GM12878 (cell line): ENCODE data around the gene PAX5. TPM values are rescaled to one million over a fixed set of nuclear protein-coding genes. Genes with fewer than 3 reads are reported as not detected.

Source experiments
- BRCA1 ChIP-seq: IDR thresholded peaks from 2 replicates; pipeline ENCODE4 v1.6.1; 2011; ENCODE audit warnings: low read depth, low read length, improper control_type of control experiment
- CBX5 ChIP-seq: sonication (generic); IDR thresholded peaks from 2 replicates; pipeline ENCODE4 v1.6.1; 2016; ENCODE audit warnings: low read depth, moderate library complexity, mild to moderate bottlenecking, inconsistent platforms
- CHD1 ChIP-seq: IDR thresholded peaks from 2 replicates; pipeline ENCODE4 v1.6.1; 2012; ENCODE audit warnings: low read depth, low read length, improper control_type of control experiment
- DPF2 ChIP-seq: fragments of 450-650 bp; IDR thresholded peaks from 2 replicates; pipeline ENCODE4 v1.6.1; 2017; ENCODE audit warnings: mild to moderate bottlenecking
- GATAD2B ChIP-seq: fragments of 450-650 bp; conservative IDR thresholded peaks from 2 replicates; pipeline ENCODE4 v1.6.1; 2017; ENCODE audit warnings: low read depth, mild to moderate bottlenecking, moderate library complexity
- IKZF2 ChIP-seq, 2 experiments: fragments of 450-650 bp; IDR thresholded peaks; 2 replicates each; pipeline ENCODE4 v1.6.1; 2017; ENCODE audit warnings: mild to moderate bottlenecking in 2 of 2, moderate library complexity in 2 of 2
- LARP7 ChIP-seq: fragments of 450-650 bp; IDR thresholded peaks from 2 replicates; pipeline ENCODE4 v1.6.1; 2017; ENCODE audit warnings: mild to moderate bottlenecking
- MEF2A ChIP-seq: IDR thresholded peaks from 2 replicates; pipeline ENCODE4 v1.6.1; 2011; ENCODE audit warnings: low read depth, mild to moderate bottlenecking, low read length, moderate library complexity; ENCODE audit not compliant: insufficient read depth
- MEF2B ChIP-seq: fragments of 450-650 bp; IDR thresholded peaks from 2 replicates; pipeline ENCODE4 v1.6.1; 2018; ENCODE audit warnings: mild to moderate bottlenecking, moderate library complexity; ENCODE audit not compliant: partially characterized antibody, poor library complexity, severe bottlenecking
- MXI1 ChIP-seq: fragments of 150-350 bp; IDR thresholded peaks from 2 replicates; pipeline ENCODE4 v1.6.1; 2011; ENCODE audit warnings: low read depth, mild to moderate bottlenecking, inconsistent platforms, low read length, improper control_type of control experiment
- NR2F1 ChIP-seq: fragments of 450-650 bp; conservative IDR thresholded peaks from 2 replicates; pipeline ENCODE4 v1.6.1; 2017; ENCODE audit warnings: mild to moderate bottlenecking
- PML ChIP-seq: IDR thresholded peaks from 2 replicates; pipeline ENCODE4 v1.6.1; 2012; ENCODE audit warnings: low read length, inconsistent platforms
- POU2F2 ChIP-seq: IDR thresholded peaks from 3 replicates; pipeline ENCODE4 v1.6.1; 2011; ENCODE audit warnings: low read depth, mild to moderate bottlenecking, low read length, borderline replicate concordance
- REST ChIP-seq: IDR thresholded peaks from 2 replicates; pipeline ENCODE4 v1.6.1; 2012; ENCODE audit warnings: mild to moderate bottlenecking, low read depth, low read length
- SMAD5 ChIP-seq: IDR thresholded peaks from 2 replicates; pipeline ENCODE4 v1.6.1; 2016; ENCODE audit warnings: antibody characterized with exemption, low read depth
- SMARCA5 ChIP-seq: fragments of 450-650 bp; IDR thresholded peaks from 2 replicates; pipeline ENCODE4 v1.6.1; 2017; ENCODE audit warnings: mild to moderate bottlenecking
- SRF ChIP-seq, 2 experiments: IDR thresholded peaks; 2 replicates each; pipeline ENCODE4 v1.6.1; 2011; ENCODE audit warnings: low read depth in 2 of 2, low read length in 2 of 2, mild to moderate bottlenecking in 1 of 2, moderate library complexity in 1 of 2
- SUPT20H ChIP-seq: IDR thresholded peaks from 2 replicates; pipeline ENCODE4 v1.6.1; 2011; ENCODE audit warnings: low read depth, mild to moderate bottlenecking, low read length, moderate library complexity, borderline replicate concordance; ENCODE audit not compliant: control insufficient read depth
- YY1 ChIP-seq: IDR thresholded peaks from 2 replicates; pipeline ENCODE4 v1.6.1; 2011; ENCODE audit warnings: low read depth, mild to moderate bottlenecking, low read length
- ZBED1 ChIP-seq: IDR thresholded peaks from 2 replicates; pipeline ENCODE4 v1.6.1; 2016; ENCODE audit warnings: borderline replicate concordance
- polyA plus RNA-seq, 11 experiments: library from polyadenylated mRNA; depleted of rRNA in 4 of 11; unstranded in 6 of 11; stranded (reverse) in 5 of 11; fragments of >200 nt; fragmentation: Nextera tagmentation in 4 of 11; fragmentation: Illumina TruSeq in 1 of 11; extraction: Ambion mirVana in 4 of 11; extraction: Trizol in 1 of 11; gene quantifications; 1 replicate in 1 of 11; 2 replicates in 10 of 11; pipeline versions ENCODE4 v1.2.1 to v1.2.3, GENCODE V29; 2011 to 2016; ENCODE audit warnings: inconsistent platforms in 2 of 11, missing spikeins in 2 of 11, low read depth in 1 of 11
- total RNA-seq, 4 experiments: library from RNA; depleted of rRNA in 3 of 4; stranded (reverse); fragments of >200 nt in 3 of 4; fragmentation: Illumina TruSeq in 1 of 4; extraction: Trizol in 1 of 4; gene quantifications; 2 replicates each; pipeline versions ENCODE4 v1.2.1 to v1.2.3, GENCODE V29; 2013 to 2021
- TF ChIP-seq, protein P1 (sequence below): fragments of 450-650 bp; IDR thresholded peaks from 2 replicates; pipeline ENCODE4 v1.6.1; 2017; ENCODE audit warnings: mild to moderate bottlenecking, low read depth, inconsistent platforms; ENCODE audit not compliant: poor library complexity, severe bottlenecking
- TF ChIP-seq, protein P2 (sequence below): IDR thresholded peaks from 2 replicates; pipeline ENCODE4 v1.6.1; 2012; ENCODE audit warnings: low read depth, low read length, improper control_type of control experiment

PAX5 gene
- total and polyA plus RNA-seq, 10 of the 15 experiments (the other 5 are each of a cell fraction or from before 2014, with no cell fraction given) = 2.2 to 123 (median 31.9) TPM

DNA sequence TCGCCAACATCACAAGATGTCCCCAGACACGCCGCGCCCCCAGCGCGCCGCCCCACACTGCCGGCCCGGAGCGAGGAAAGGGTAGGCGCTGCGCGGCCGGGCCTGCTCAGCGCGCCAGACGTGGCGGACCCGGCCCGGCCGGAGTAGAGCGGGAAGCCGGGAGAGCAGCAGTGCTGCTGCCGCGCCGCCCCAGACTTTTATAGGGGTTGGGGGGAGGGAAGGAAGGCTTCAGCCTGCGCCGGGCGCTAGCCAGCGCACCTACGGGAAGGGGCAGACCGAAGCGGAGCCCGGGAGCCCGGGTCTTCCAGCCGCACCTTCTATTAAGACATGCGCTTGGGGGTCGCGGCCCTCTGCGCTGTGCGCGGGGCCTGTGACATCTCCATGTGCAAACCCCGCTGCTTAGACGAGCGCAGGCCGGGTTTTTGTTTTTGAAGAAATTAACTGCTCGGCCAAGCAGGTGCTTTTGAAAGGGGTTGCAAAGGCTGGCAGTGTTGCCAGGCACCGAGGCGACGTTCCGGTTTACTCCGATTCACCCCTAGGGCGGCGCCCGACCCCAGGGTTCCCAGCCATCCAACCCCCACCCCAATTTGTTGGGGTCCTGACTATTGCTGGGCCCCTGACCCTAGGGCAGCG, 353 bp upstream of the PAX5 start (continued):
- no peak for TF ChIP-seq SUPT20H
- 0 out of 4 replicates have a peak, but pooled peaks of 1 of the 2 experiments have one; percentile 22 for TF ChIP-seq SRF (IDR thresholded peaks at IDR 0.05; ENCODE audit: low read depth in 2 of 2, low read length in 2 of 2)
- peak; percentile 84 for TF ChIP-seq SMARCA5
- TF ChIP-seq REST = peak; percentile 7; the same call in 1 of the 2 replicates
- TF ChIP-seq, protein P1, sequence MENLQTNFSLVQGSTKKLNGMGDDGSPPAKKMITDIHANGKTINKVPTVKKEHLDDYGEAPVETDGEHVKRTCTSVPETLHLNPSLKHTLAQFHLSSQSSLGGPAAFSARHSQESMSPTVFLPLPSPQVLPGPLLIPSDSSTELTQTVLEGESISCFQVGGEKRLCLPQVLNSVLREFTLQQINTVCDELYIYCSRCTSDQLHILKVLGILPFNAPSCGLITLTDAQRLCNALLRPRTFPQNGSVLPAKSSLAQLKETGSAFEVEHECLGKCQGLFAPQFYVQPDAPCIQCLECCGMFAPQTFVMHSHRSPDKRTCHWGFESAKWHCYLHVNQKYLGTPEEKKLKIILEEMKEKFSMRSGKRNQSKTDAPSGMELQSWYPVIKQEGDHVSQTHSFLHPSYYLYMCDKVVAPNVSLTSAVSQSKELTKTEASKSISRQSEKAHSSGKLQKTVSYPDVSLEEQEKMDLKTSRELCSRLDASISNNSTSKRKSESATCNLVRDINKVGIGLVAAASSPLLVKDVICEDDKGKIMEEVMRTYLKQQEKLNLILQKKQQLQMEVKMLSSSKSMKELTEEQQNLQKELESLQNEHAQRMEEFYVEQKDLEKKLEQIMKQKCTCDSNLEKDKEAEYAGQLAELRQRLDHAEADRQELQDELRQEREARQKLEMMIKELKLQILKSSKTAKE = peak; percentile 13
- peak; percentile 17; the same call in 1 of the 2 replicates for TF ChIP-seq ZBED1
- peak; percentile 37 for TF ChIP-seq MEF2B
- TF ChIP-seq LARP7 = peak; percentile 80
- peak; percentile 50; the same call in 1 of the 2 replicates for TF ChIP-seq CHD1
- TF ChIP-seq DPF2 = peak; percentile 71
- peak; percentile 34; the same call in 1 of the 2 replicates for TF ChIP-seq SMAD5
- TF ChIP-seq YY1 = peak; percentile 87
- peak; percentile 92 for TF ChIP-seq GATAD2B
- no peak for TF ChIP-seq BRCA1
- peak; percentile 49; the same call in 1 of the 2 replicates for TF ChIP-seq NR2F1
- TF ChIP-seq MEF2A = no peak
- peak; percentile 30 to 49; a peak in 3 of 4 replicates for TF ChIP-seq IKZF2 (IDR thresholded peaks at IDR 0.05)
- TF ChIP-seq, protein P2, sequence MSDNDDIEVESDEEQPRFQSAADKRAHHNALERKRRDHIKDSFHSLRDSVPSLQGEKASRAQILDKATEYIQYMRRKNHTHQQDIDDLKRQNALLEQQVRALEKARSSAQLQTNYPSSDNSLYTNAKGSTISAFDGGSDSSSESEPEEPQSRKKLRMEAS = peak; percentile 56; the same call in 1 of the 2 replicates
- peak; percentile 51; the same call in 1 of the 3 replicates for TF ChIP-seq POU2F2
- peak; percentile 70 for TF ChIP-seq MXI1
- no peak for TF ChIP-seq PML
- TF ChIP-seq CBX5 = no peak
